IPS-NIHi7 (cell line): ENCODE data around the gene GPRC6A.
A peak's percentile ranks its signal among the peaks of the same experiment; 100 is the strongest.
"Not testable (repeated sequence)": the region's sequence is repeated elsewhere in the genome, so short reads cannot be mapped to it uniquely, and the experiment has no call there.

Experiments
- DNase-seq: peaks from one replicate; pipeline ENCODE4 v3.0.0; 2012; ENCODE audit warnings: mixed read lengths; ENCODE audit errors: extremely low spot score

GPRC6A gene

GRCh38 chr6:116828983-116829382, at the start of gene GPRC6A:
GPRC6A (minus strand) TSS chr6:116829083; CDS start chr6:116829013, 70 bp downstream.
- DNase-seq = no peak

GRCh38 chr6:116877743-116878142, 48.9 kb upstream of the GPRC6A start:
- no peak for DNase-seq

GRCh38 chr6:116876635-116877611, 48.0 kb upstream of the GPRC6A start, which contains the start of gene RFX6:
RFX6 (plus strand) TSS chr6:116877242; CDS start chr6:116877276, 34 bp downstream.
- peak; percentile 68 for DNase-seq

GRCh38 chr6:116876107-116876506, 47.2 kb upstream of the GPRC6A start:
- no peak for DNase-seq

- no peak for DNase-seq
These were observed 43.9 kb upstream of the GPRC6A start for GRCh38 chr6:116872771-116873170.

GRCh38 chr6:116866281-116866871, 37.5 kb upstream of the GPRC6A start:
- DNase-seq = no peak

GRCh38 chr6:116859264-116859663, 30.4 kb upstream of the GPRC6A start:
- no peak for DNase-seq

GRCh38 chr6:116858060-116858459, 29.2 kb upstream of the GPRC6A start:
- no peak for DNase-seq

- DNase-seq = peak; percentile 21
These were observed 18.3 kb upstream of the GPRC6A start for GRCh38 chr6:116847227-116847626.

GRCh38 chr6:116842459-116842858, 13.6 kb upstream of the GPRC6A start:
- DNase-seq = no peak

GRCh38 chr6:116840091-116840490, 11.2 kb upstream of the GPRC6A start:
- DNase-seq = no peak

GRCh38 chr6:116836606-116837342, 7.9 kb upstream of the GPRC6A start:
- DNase-seq = no peak

- DNase-seq = not testable (repeated sequence)
These were observed 5.6 kb upstream of the GPRC6A start for GRCh38 chr6:116834526-116834925.

- DNase-seq = no peak
These were observed 1.2 kb downstream of the GPRC6A start for GRCh38 chr6:116827561-116828240.

- not testable (repeated sequence) for DNase-seq
These were observed 12.5 kb downstream of the GPRC6A start for GRCh38 chr6:116816336-116816735.

GRCh38 chr6:116812051-116812650, 16.7 kb downstream of the GPRC6A start:
- DNase-seq = no peak

GRCh38 chr6:116801971-116802370, 26.9 kb downstream of the GPRC6A start:
- no peak for DNase-seq

- no peak for DNase-seq
These were observed 28.9 kb downstream of the GPRC6A start for GRCh38 chr6:116799945-116800344.

GRCh38 chr6:116797585-116797984, 31.3 kb downstream of the GPRC6A start:
- DNase-seq = no peak

GRCh38 chr6:116793224-116793623, 35.7 kb downstream of the GPRC6A start:
- no peak for DNase-seq

- no peak for DNase-seq
These were observed 45.0 kb downstream of the GPRC6A start for GRCh38 chr6:116783852-116784251.
